ENCODE measurements around the gene PPM1G.

PPM1G gene

GRCh38 chr2:27445155-27445554, 35.8 kb upstream of the PPM1G start:
- Histone ChIP-seq H3K27ac (replicated peaks) (no peak overlapping the region), H3K4me3 (replicated peaks; ENCODE audit: insufficient read depth, low read length) (no peak overlapping the region), H3K27me3 (ENCODE audit: insufficient read depth, poor library complexity, severe bottlenecking) (no peaks in the 10 kb centered on the region)
- no peak for DNase-seq (ENCODE audit: low read depth in 1 of 2, low spot score in 1 of 2)
- TF ChIP-seq GABPA (IDR thresholded peaks at IDR 0.05; ENCODE audit: low read depth) = no peak
- TF ChIP-seq POLR2AphosphoS5 (IDR thresholded peaks at IDR 0.05; ENCODE audit: low read depth) = no peak
- TF ChIP-seq SPI1 (IDR thresholded peaks at IDR 0.05; ENCODE audit: borderline replicate concordance, low read depth) = no peak
- no peak for TF ChIP-seq CTCF (IDR thresholded peaks at IDR 0.05; ENCODE audit: insufficient read depth, low read length)
- no peak for TF ChIP-seq REST (IDR thresholded peaks at IDR 0.05; ENCODE audit: insufficient replicate concordance, low read depth)

GRCh38 chr2:27442920-27443282, 33.5 kb upstream of the PPM1G start:
- TF ChIP-seq SPI1 (IDR thresholded peaks at IDR 0.05; ENCODE audit: borderline replicate concordance, low read depth) = no peak
- TF ChIP-seq POLR2AphosphoS5 (IDR thresholded peaks at IDR 0.05; ENCODE audit: low read depth) = no peak
- TF ChIP-seq REST (IDR thresholded peaks at IDR 0.05; ENCODE audit: insufficient replicate concordance, low read depth) = no peak
- no peak for TF ChIP-seq CTCF (IDR thresholded peaks at IDR 0.05; ENCODE audit: insufficient read depth, low read length)
- no peak for TF ChIP-seq GABPA (IDR thresholded peaks at IDR 0.05; ENCODE audit: low read depth)
- Histone ChIP-seq H3K27me3 (ENCODE audit: insufficient read depth, poor library complexity, severe bottlenecking) (no peaks in the 10 kb centered on the region), H3K27ac (replicated peaks) (no peak overlapping the region), H3K4me3 (replicated peaks; ENCODE audit: insufficient read depth, low read length) (no peak overlapping the region)
- no peak for DNase-seq (ENCODE audit: low read depth in 1 of 2, low spot score in 1 of 2)

- no peak for DNase-seq (ENCODE audit: low read depth in 1 of 2, low spot score in 1 of 2)
- no peak within 1 kb of the TSS for H3K27ac ChIP-seq (replicated peaks)
- H3K4me3 ChIP-seq (replicated peaks; ENCODE audit: insufficient read depth, low read length) = no peak within 1 kb of the TSS
- no peaks in the 10 kb centered on the region for H3K27me3 ChIP-seq (ENCODE audit: insufficient read depth, poor library complexity, severe bottlenecking)
- no peak for TF ChIP-seq REST (IDR thresholded peaks at IDR 0.05; ENCODE audit: insufficient replicate concordance, low read depth)
- TF ChIP-seq POLR2AphosphoS5 (IDR thresholded peaks at IDR 0.05; ENCODE audit: low read depth) = no peak; the same call in 1 of the 2 replicates
- TF ChIP-seq GABPA (IDR thresholded peaks at IDR 0.05; ENCODE audit: low read depth) = no peak
- no peak for TF ChIP-seq CTCF (IDR thresholded peaks at IDR 0.05; ENCODE audit: insufficient read depth, low read length)
- TF ChIP-seq SPI1 (IDR thresholded peaks at IDR 0.05; ENCODE audit: borderline replicate concordance, low read depth) = no peak
Measured at GRCh38 chr2:27441958-27442919, 32.8 kb upstream of the PPM1G start, which contains the start of gene KRTCAP3. Gene KRTCAP3, plus strand, starts transcription at chr2:27442381. Its CDS starts 32 bp downstream, at chr2:27442413.
